Measurements from ENCODE around the gene DOCK11. TPM values are rescaled to one million over a fixed set of nuclear protein-coding genes. Genes with fewer than 3 reads are reported as not detected.

DOCK11 gene
- polyA plus RNA-seq, 1 donor from 2014 or later: 37.2 TPM

DNA sequence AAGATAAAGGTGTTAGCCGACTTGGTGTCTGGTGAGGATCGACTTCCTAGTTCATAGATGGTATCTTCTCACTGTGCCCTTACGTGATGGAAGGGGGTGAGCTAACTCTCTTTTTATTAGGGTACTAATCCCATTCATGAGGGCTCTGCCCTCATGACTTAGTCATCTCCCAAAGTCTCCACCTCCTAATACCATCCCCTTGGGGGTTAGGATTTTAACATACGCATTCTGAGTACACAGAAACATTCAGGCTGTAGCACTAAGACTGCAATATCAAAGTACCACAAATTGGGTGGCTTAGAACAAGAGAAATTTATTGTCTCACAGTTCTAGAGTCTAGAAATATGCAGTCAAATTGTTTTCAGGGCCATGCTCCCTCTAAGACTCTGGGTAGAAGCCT lies 173.8 kb downstream of the DOCK11 start:
- Histone ChIP-seq H3K79me2 (replicated peaks; ENCODE audit: insufficient read depth, low read length) (no peaks in the 10 kb centered on the region), H3K9ac (ENCODE audit: low read length) (no peak overlapping the region), H2AFZ (ENCODE audit: low read depth, low read length) (no peak overlapping the region), H3F3A (ENCODE audit: insufficient read depth, low read length, poor library complexity, severe bottlenecking) (no peaks in the 10 kb centered on the region), H3K4me3 (ENCODE audit: low read length) (no peak overlapping the region), H3K9me3 (ENCODE audit: low read length) (no peaks in the 10 kb centered on the region), H3K27me3 (ENCODE audit: insufficient read depth, low read depth, low read length) (no peaks in the 10 kb centered on the region), H3K27ac (ENCODE audit: low read length) (no peak overlapping the region), H3K9me2 (ENCODE audit: insufficient read depth, low read length) (no peaks in the 10 kb centered on the region), H3K4me2 (ENCODE audit: low read length) (no peak overlapping the region), H3K36me3 (ENCODE audit: insufficient read depth, low read length) (no peaks in the 10 kb centered on the region), H4K20me1 (ENCODE audit: insufficient read depth) (no peaks in the 10 kb centered on the region)
- TF ChIP-seq, protein P1, sequence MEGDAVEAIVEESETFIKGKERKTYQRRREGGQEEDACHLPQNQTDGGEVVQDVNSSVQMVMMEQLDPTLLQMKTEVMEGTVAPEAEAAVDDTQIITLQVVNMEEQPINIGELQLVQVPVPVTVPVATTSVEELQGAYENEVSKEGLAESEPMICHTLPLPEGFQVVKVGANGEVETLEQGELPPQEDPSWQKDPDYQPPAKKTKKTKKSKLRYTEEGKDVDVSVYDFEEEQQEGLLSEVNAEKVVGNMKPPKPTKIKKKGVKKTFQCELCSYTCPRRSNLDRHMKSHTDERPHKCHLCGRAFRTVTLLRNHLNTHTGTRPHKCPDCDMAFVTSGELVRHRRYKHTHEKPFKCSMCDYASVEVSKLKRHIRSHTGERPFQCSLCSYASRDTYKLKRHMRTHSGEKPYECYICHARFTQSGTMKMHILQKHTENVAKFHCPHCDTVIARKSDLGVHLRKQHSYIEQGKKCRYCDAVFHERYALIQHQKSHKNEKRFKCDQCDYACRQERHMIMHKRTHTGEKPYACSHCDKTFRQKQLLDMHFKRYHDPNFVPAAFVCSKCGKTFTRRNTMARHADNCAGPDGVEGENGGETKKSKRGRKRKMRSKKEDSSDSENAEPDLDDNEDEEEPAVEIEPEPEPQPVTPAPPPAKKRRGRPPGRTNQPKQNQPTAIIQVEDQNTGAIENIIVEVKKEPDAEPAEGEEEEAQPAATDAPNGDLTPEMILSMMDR (IDR thresholded peaks at IDR 0.05; ENCODE audit: poor library complexity, severe bottlenecking): no peak
- TF ChIP-seq EZH2 (IDR thresholded peaks at IDR 0.05; ENCODE audit: borderline replicate concordance, insufficient read depth, low read length, poor library complexity, severe bottlenecking) (no peak), EP300 (conservative IDR thresholded peaks at IDR 0.05; ENCODE audit: poor library complexity, severe bottlenecking) (no peak), MXI1 (conservative IDR thresholded peaks at IDR 0.05; ENCODE audit: poor library complexity, severe bottlenecking) (no peak), SMC3 (conservative IDR thresholded peaks at IDR 0.05; ENCODE audit: poor library complexity) (no peak), TAF1 (IDR thresholded peaks at IDR 0.05; ENCODE audit: low read depth) (no peak), RAD21 (conservative IDR thresholded peaks at IDR 0.05) (no peak), POLR2AphosphoS5 (IDR thresholded peaks at IDR 0.05) (no peak)
- TF ChIP-seq, protein P2, sequence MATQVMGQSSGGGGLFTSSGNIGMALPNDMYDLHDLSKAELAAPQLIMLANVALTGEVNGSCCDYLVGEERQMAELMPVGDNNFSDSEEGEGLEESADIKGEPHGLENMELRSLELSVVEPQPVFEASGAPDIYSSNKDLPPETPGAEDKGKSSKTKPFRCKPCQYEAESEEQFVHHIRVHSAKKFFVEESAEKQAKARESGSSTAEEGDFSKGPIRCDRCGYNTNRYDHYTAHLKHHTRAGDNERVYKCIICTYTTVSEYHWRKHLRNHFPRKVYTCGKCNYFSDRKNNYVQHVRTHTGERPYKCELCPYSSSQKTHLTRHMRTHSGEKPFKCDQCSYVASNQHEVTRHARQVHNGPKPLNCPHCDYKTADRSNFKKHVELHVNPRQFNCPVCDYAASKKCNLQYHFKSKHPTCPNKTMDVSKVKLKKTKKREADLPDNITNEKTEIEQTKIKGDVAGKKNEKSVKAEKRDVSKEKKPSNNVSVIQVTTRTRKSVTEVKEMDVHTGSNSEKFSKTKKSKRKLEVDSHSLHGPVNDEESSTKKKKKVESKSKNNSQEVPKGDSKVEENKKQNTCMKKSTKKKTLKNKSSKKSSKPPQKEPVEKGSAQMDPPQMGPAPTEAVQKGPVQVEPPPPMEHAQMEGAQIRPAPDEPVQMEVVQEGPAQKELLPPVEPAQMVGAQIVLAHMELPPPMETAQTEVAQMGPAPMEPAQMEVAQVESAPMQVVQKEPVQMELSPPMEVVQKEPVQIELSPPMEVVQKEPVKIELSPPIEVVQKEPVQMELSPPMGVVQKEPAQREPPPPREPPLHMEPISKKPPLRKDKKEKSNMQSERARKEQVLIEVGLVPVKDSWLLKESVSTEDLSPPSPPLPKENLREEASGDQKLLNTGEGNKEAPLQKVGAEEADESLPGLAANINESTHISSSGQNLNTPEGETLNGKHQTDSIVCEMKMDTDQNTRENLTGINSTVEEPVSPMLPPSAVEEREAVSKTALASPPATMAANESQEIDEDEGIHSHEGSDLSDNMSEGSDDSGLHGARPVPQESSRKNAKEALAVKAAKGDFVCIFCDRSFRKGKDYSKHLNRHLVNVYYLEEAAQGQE (IDR thresholded peaks at IDR 0.05; ENCODE audit: borderline replicate concordance): no peak

DNA sequence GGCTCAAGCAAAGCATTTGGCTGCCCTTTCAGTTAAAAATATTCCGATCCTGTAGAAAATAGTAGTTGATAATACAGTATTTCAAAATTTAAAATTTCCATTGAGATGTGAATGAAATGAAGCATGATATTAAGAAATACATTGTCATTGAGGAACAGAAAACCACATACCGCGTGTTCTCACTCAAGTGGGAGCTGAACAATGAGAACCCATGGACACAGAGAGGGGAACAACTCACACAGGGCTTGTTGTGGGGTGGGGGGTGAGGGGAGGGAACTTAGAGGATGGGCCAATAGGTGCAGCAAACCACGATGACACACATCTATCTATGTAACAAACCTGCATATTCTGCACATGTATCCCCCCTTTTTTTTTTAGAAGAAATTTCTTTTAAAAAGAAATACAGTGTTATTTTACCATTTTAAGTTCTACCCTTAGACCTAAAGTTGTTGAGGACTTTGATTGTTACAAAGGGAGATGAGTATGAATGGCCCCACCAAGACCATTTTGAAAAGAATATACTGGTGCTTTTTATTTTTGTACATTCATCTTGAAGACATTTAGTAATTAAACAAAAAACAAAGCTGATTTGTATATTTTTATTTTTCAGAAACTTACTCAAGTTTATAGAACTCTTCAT lies 179.8 kb downstream of the DOCK11 start:
- H3K9me2 ChIP-seq (ENCODE audit: insufficient read depth, low read length): no peaks in the 10 kb centered on the region
- no peak overlapping the region for H3K4me3 ChIP-seq (ENCODE audit: low read length)
- H3K36me3 ChIP-seq (ENCODE audit: insufficient read depth, low read length): no peaks in the 10 kb centered on the region
- no peak for TF ChIP-seq POLR2AphosphoS5 (IDR thresholded peaks at IDR 0.05)
- TF ChIP-seq EZH2 (IDR thresholded peaks at IDR 0.05; ENCODE audit: borderline replicate concordance, insufficient read depth, low read length, poor library complexity, severe bottlenecking): no peak
- TF ChIP-seq, protein P1 (IDR thresholded peaks at IDR 0.05; ENCODE audit: poor library complexity, severe bottlenecking): no peak
- no peak for TF ChIP-seq RAD21 (conservative IDR thresholded peaks at IDR 0.05)
- TF ChIP-seq TAF1 (IDR thresholded peaks at IDR 0.05; ENCODE audit: low read depth): no peak
- TF ChIP-seq, protein P2 (IDR thresholded peaks at IDR 0.05; ENCODE audit: borderline replicate concordance): no peak
- TF ChIP-seq EP300 (conservative IDR thresholded peaks at IDR 0.05; ENCODE audit: poor library complexity, severe bottlenecking): no peak
- no peak for TF ChIP-seq MXI1 (conservative IDR thresholded peaks at IDR 0.05; ENCODE audit: poor library complexity, severe bottlenecking)
- TF ChIP-seq SMC3 (conservative IDR thresholded peaks at IDR 0.05; ENCODE audit: poor library complexity): no peak
- H3K9me3 ChIP-seq (ENCODE audit: low read length): no peaks in the 10 kb centered on the region
- no peak overlapping the region for H2AFZ ChIP-seq (ENCODE audit: low read depth, low read length)
- H3K79me2 ChIP-seq (replicated peaks; ENCODE audit: insufficient read depth, low read length): no peaks in the 10 kb centered on the region
- no peak overlapping the region for H3K27ac ChIP-seq (ENCODE audit: low read length)
- no peaks in the 10 kb centered on the region for H4K20me1 ChIP-seq (ENCODE audit: insufficient read depth)
- H3K9ac ChIP-seq (ENCODE audit: low read length): no peak overlapping the region
- H3K4me2 ChIP-seq (ENCODE audit: low read length): no peak overlapping the region
- H3F3A ChIP-seq (ENCODE audit: insufficient read depth, low read length, poor library complexity, severe bottlenecking): no peaks in the 10 kb centered on the region
- no peaks in the 10 kb centered on the region for H3K27me3 ChIP-seq (ENCODE audit: insufficient read depth, low read depth, low read length)

Data from neural cell (in vitro differentiated cells).